8988T (cell line): Measurements from ENCODE around the gene S100A4.
"Not testable (repeated sequence)": the region's sequence is repeated elsewhere in the genome, so short reads cannot be mapped to it uniquely, and the experiment has no call there.

ENCODE experiments used
- DNase-seq: peaks from one replicate; pipeline ENCODE4 v3.0.0; 2011

The S100A4 gene

DNA sequence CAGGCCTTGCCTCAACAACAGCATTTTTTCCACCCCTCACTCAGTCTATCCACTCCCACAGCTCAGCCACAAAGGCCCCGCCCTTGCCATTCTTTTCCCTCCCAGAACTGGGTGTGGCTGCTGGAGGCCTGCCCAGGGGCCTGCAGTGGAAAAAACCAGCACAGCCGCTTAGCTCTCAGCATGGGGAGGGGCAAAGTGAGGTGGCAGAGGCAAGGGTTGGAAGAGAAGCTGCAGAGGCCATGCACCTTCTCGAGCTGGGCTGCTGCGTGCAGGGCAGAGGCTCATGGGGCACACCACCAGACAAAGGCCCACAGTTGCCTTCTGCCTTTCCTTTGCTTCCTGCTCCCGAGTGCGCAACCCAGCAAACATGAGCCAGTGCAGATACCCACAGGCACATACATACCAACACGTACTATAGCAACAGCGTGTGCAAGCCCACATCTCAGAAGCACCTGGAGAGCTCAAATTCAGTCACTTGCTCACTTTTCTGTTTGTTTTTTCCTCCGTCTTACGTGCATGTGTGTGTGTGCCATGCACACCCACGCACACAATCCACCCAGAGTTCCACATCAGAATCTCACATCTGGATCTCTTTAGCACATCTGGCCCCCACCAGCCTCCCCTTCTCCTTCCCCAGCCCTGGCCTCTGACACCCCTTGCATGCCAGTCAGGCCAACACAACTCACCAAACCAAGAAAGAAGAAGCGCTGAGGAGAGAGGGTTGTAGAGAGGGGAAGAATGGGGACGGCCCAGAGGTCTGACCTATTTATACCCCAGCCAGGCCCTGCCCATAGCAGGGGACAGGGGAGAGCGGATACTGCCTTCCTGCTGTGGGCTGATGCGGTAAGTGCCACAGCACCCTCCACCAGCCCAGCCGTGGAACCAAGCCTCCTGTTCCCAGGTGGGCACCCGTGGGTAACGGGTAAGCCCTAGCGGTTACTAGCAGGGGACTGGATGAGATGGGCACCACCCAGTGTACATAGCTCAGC is at the start of gene S100A4:
S100A4 (minus strand) TSS at position 740 of the 989 bp plus-strand sequence. CDS start 1,012 bp downstream, outside the sequence.
- DNase-seq, result peak; percentile 89

DNA sequence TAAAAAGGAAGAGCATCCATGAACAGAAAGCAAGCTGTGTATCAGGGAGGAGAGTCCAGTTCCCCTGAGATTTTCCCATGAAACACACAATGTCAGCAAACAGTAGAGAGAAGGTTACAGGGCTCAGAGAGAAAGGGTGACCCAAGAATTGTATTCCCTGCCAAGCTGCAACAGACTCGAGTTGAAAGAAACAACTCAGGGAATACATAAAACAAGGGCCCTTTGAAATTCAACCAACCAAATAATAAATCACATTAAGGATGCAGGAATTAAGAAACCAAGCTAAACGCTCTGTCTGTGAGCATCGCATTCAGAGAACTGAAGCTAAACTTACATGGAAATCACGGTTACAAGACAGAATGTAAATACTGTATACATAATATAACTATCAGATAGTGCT is 47.1 kb upstream of the S100A4 start:
- DNase-seq, result no peak

DNA sequence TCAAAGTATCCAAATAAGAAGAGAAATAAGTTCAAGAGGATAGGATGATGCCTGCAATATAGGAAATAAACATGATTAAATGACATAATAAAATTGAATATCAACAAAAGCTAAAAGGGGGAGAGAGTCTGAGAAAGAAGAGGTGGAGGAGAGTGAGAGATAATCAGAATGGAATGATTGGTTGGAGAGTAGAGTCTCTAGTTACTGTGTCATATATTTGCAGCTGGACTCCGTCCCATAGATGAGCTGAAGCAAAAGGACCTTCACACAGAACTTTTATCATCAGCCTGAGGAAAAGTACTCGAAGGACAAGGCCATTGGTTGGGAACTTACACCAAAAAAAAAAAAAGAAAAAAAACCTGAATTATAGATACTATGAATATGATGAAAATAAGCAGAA is 42.9 kb upstream of the S100A4 start:
- DNase-seq, result no peak

DNA sequence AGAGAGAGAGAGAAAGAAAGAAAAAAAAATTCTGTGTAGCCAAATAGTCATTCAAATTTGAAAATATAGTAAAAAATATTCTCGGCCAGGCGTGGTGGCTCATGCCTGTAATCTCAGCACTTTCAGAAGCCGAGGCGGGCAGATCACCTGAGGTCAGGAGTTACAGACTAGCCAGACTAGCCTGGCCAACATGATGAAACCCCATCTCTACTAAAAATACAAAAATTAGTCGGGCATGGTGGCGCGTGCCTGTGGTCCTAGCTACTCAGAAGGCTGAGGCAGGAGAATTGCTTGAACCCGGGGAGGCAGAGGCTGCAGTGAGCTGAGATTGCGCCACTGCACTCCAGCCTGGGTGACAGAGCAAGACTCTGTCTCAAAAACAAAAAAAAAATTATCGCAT is 42.4 kb upstream of the S100A4 start:
- DNase-seq, result not testable (repeated sequence)

DNA sequence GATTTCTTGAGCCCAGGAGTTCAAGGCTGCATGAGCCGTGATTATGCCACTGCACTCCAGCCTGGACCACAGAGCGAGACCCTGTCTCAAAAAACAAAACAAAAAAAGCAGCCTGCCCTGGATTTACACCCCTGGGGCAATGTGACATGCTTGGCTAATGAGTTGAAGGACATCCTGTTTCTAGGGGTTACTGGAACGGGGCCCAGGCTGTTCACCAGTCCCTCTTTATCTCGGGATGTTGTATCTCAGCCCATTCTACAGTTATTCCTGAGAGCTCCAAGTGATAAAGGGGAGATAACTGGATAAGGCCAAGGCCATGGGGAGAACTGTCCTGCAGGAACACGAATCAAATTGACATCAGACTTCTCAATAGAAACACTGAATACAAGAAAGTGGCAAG is 41.7 kb upstream of the S100A4 start:
- DNase-seq, result no peak

DNA sequence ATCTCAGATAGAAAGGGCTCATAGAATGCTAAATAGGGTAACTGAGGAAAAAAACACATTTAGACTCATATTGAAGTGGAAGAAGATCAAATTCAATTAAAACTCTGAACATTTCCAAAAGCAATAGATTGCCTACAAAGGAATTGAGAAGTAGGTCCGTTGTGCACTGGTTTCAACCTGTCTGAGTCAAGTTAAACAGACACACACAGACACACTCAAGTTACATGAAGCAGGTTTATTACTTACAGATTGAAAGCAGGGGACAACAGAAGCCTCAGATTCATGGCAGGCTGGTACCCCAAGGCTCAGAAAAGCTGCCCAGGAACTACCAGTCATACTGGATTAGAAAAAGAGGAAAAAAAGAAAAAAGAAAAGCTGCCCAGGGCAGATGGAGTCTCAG is 40.7 kb upstream of the S100A4 start:
- DNase-seq, result no peak

DNA sequence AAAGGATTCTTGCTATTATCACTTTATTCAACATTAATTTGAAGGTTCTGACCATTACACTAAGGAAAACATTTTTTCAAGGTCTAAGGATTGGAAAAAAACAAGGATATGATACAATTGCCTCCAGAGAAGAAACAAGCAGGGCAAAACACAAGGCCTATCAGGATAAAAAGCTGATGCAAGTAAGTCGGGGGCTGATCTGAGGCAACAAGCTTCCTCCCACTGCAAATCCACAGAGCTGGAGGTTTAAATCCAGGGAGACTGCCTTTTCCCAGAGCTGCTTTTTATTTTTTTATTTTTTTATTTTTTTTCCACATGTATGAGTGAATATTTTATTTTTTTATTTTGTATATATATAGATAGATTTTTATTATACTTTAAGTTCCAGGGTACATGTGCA is 39.4 kb upstream of the S100A4 start:
- no peak for DNase-seq

DNA sequence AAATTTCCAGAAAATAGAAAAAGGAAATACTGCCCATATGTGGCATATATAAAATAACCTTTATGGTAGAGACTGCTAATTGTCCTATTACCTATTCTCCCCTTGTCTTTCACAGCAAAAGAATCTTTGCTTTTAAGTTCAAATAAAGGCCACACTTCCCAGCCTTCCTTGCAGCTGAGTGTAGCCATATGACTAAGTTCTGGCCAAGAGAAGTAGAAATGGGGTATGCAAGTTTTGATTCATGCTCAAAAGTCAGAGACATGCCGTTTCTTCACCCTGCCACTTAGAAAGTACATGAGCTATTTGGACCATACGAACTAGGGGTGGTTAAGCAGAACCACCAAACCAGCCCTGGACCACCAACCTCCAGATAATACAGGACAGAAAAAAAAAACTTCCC is 38.4 kb upstream of the S100A4 start:
- no peak for DNase-seq

DNA sequence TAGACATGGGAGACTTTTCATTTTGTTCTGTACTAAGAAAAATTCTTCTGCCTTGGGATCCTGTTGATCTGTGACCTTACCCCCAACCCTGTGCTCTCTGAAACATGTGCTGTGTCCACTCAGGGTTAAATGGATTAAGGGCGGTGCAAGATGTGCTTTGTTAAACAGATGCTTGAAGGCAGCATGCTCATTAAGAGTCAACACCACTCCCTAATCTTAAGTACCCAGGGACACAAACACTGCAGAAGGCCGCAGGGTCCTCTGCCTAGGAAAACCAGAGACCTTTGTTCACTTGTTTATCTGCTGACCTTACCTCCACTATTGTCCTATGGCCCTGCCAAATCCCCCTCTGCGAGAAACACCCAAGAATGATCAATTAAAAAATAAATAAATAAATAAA is 37.9 kb upstream of the S100A4 start:
- DNase-seq, result not testable (repeated sequence)

DNA sequence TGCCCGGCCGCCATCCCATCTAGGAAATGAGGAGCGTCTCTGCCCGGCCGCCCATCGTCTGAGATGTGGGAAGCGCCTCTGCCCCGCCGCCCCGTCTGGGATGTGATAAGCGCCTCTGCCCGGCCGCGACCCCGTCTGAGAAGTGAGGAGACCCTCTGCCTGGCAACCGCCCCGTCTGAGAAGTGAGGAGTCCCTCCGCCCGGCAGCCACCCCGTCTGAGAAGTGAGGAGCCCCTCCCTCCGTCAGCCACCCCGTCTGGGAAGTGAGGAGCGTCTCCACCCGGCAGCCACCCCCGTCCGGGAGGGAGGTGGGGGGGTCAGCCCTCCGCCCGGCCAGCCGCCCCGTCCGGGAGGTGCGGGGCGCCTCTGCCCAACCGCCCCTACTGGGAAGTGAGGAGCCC is 37.2 kb upstream of the S100A4 start:
- DNase-seq, result not testable (repeated sequence)

DNA sequence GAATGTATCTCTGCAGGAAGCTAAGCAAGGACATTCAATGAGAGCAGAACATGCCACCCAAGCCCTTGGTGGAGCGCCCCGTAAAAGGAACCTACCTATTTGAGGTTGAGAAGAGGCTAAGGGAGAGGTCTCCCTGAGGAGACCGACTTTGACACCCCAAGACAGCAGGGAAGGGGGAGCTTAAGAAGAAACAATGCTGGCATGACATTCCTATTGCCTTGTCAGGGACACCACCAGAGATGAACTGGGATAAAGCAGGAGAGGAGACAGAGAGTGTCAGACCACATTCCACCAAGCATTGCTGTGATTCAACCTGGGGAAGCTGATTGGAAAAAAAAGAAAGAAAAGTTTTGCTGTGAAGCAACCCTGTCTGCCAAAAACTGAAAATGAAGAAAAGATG is 33.3 kb upstream of the S100A4 start:
- no peak for DNase-seq

DNA sequence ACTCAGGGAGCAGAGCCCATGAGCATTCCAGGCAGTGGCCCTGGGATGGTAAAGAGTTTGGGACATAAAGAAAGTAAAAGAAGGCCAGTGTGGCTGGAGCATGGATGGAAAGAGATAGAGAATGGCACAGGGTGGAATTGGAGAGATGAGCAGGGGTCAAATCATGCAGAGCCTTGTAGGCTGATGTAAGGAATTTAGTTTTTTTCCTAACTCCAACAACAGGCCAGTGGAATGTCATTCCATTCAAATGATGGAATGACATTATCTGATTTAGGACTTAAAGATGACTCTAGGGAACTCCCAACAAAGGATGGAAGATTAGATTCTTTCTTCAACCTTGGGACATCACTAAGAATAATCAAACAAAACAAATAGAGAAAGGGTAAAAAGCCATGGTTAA is 32.9 kb upstream of the S100A4 start:
- no peak for DNase-seq

DNA sequence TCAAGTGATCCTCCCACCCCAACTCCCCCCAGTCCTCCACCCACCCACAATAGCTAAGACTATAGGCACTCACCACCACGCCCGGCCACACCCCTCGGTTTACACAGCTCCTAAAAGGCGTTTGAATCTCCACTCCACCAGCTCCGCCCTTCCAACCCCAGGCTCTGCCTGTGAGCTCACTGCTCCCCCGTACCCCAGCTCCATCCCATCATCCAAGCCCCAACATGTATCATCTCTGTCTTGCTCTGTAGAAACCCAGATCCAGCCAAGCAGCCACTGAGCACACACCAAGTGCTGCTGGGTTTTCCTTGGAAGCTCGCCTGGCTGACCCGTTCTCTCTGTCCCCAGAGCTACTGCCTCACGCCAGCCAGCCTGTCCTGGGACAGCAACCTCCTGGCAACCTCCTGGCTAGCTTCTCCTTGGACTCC is 32.0 kb upstream of the S100A4 start:
- DNase-seq, result no peak

DNA sequence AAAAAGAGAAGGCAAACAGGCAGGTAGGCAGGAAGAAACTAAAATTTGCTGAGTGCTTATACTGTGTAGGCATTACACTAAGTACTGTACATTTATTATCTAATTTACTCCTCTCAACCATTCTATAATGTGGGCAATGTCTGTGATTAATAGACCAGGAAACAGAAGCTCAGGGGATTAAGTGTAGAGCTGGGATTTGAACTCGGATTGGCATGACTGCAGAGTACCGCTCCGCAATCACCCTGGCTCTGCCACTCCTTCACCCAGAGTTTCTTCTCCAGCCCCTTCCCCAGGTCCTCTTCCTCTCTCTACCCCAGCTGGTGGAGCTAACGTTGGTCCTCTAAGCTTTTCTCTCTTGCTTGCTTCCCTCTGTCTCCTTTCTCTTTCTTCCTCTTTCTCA is 31.5 kb upstream of the S100A4 start:
- no peak for DNase-seq

DNA sequence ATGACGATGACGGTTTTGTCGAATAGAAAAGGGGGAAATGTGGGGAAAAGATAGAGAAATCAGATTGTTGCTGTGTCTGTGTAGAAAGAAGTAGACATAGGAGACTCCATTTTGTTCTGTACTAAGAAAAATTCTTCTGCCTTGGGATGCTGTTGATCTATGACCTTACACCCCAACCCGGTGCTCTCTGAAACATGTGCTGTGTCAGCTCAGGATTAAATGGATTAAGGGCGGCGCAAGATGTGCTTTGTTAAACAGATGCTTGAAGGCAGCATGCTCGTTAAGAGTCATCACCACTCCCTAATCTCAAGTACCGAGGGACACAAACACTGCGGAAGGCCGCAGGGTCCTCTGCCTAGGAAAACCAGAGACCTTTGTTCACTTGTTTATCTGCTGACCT is 29.9 kb upstream of the S100A4 start:
- DNase-seq, result not testable (repeated sequence)

DNA sequence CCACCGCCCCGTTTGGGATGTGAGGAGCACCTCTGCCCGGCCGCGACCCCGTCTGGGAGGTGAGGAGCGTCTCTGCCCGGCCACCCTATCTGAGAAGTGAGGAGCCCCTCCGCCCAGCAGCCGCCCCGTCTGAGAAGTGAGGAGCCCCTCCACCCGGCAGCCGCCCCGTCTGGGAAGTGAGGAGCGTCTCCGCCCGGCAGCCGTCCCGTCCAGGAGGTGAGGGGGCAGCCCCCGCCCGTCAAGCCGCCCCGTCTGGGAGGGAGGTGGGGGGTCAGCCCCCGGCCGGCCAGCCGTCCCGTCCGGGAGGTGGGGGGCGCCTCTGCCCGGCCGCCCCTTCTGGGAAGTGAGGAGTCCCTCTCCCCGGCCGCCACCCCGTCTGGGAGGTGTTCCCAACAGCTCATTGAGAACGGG is 29.5 kb upstream of the S100A4 start:
- not testable (repeated sequence) for DNase-seq

DNA sequence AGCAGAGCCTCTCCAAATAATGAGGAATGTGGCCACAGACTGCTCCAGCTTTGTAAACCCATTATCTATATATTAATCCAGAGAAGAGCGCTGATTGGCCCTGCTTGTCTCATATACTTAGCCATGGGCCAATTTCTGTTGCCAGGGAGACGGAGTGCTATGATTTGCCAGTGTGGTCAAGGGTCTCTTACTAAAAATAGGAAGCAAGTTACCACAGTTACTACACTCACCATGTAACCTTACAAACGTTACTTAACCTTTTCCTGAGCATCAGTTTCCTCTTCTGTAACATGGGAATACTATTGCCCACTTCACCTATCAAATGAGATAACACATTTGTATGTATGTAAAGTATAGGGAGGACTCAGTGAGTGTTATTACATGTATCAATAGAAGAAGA is 27.7 kb upstream of the S100A4 start:
- DNase-seq, result no peak

DNA sequence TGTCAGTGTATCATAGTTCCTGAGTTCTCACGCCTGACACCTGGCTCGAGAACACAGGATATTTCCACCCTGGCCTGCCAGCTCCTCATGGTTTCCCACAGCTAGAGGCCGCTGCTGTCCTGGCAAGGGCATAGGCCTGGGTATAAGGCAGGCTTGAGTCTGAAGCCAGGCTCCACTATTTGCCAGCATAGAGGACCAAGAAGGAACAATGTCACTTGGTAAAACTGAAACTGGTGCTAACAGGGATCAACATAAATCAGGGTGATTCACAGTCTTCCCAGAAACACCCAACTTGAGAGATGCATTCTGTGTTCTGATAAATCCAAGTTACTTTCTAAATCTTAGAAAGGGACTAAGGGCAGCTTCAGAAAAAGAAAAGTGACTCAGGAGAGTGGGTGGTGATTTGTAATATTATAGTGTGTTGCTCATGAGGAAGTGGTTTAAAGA is 27.0 kb upstream of the S100A4 start:
- peak; percentile 72 for DNase-seq

DNA sequence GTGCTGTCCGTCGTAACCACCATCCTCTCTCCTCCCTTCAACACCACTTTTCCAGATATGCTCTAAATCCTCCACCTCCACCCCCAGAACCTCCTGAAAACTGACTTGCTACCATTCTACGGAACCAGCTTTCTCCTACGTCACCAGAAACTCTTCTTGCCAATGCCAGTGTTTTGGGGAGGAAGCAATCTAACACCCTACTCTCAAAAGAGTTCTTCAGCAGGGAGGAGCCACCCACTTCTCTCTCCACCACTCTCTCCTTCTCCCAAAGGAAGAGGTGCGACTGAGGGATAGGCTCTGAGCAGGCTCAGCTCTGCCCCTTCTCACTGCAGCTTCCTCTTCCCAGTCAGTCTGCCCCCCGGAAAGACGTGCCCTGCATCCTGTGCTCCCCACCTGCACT is 26.1 kb upstream of the S100A4 start:
- DNase-seq, result no peak

DNA sequence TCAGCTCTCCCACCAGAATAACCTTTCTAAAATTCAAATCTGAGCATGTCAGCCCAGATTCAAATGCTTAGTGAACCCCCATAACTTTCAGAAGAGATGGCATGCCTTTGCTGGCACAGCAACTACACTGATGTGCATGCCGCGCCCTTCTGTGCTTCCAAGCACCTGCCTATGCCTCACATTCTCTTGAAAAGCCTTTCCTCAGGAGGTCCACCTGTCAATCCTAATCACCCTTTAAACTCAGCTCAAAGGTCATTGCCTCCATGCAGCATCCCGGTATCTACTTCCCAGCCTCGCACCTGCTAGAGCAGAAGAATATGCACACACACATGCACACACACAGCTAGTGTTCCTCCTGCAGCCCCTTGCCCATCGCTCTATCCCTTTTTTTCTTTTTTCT is 25.3 kb upstream of the S100A4 start:
- no peak for DNase-seq

DNA sequence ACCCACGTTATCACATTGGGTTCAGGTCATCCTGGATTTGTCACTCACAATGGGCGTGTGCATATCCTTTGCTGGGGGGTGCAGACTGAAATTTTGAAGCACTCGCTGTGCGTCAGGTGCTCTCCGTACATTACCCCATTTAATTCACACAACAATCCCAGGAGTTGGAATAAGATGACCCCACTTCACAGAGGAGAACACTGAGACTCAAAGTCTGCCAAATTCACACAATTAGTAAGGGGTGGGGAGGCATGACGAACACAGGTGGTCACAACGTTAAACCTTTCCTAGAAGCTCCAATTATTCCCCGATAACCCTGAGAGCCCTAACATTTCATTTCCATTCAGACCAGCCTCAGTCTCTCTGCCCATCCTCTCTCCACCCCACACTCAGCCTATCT is 23.9 kb upstream of the S100A4 start:
- no peak for DNase-seq

DNA sequence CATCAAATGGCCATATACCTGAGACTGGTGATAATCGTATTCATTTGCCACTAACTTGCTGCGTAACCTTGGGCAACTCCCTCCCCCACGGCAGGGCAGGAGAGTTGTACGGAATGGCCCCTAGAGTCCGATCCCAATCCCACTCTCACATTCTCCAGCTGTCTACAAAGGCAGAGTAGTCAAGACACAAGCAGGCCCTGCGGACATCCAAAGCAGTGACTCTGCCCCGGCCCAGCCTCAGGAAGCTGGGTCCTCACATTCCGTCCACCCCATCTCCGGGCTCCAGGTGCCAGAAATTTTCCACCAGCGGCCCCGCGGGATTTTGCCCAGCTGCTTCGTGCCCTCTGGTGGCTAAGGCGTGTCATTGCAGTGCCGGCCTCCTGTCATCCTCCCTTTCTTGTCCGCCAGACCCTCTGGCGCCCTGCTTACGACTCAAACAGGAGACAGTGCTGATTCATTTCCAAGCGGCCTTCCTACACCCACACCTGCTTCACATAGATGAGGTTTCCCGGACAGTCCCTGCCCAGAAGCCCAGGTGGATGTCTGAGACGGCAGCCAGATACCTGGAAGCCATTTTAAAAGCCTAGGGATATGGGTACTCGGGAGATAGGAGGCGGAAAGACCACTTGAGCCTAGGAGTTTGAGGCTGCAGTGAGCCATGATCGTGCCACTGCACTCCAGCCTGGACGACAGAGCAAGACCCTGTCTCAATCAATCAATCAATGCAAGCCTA is 22.9 kb upstream of the S100A4 start:
- DNase-seq, result peak; percentile 77

DNA sequence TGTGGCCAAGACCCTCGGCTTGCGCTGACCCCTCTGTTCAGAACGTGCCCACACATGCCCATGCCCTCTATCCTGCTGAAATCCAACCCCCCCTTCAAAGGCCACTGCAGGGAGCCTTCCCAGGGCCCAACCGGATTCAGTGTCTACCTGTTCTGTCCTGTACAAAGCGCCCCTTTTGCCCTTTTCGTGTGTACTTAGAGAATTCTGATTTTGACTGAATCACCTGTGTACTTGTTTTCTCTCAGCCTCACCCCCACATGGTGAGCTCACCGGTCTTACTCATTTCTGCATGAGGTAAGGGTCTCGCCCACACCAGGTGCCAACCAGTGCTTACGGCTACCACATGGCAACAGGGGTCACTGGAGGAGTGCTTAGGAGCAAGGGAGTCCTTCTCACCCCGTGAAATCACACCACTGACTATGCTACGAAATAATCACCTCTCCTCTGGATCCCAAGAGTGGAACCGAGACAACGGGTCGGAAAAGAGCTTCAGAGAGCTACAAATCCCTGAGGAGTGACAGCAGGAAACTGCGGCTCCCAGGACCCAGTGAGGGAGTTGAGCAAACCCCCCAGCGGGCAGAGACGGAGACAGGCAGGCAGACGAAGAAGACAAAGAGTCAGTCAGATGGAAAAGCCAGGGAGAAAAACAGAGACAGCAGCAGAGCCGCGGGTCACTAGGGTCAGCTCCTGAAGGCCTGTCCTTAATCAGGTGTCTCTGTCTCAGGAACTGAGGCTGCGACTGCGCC is 22.2 kb upstream of the S100A4 start:
- DNase-seq, result no peak
